Activated CD4-positive, alpha-beta T cell treated with anti-CD3 and anti-CD28 coated beads, Interleukin-2, amount 50 U/mL, for 48 hours (primary cell): Measurements from ENCODE around the gene ZNF236.

Source experiments
- DNase-seq, 2 experiments: peaks; one replicate each; pipeline ENCODE4 v3.0.0-alpha.2; 2020

ZNF236 gene

GRCh38 chr18:76821875-76822505, 367 bp upstream of the ZNF236 start:
- DNase-seq, result peak; percentile 56 to 64

GRCh38 chr18:76823161-76823538, 793 bp downstream of the ZNF236 start:
- DNase-seq, result peak in 1 of 2 experiments; percentile 27

DNA sequence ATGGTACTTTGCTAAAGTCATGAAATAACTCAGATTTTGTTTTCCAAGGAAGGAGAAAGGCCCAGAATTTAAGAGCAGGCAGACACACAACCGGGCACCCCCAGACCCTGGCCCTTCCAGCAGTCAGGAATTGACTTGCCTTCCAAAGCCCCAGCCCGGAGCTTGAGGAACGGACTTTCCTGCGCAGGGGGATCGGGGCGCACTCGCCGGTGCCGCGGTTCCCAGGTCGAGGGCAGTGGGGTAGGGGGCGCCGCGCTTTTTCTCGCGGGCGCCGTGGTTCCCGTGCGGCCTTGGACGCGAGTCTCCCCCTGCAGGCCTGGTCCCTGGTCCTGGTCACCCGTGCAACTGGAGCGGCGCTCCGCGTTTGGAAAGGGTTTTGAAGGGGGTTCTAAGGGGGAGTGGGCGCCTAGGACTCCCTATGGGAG, 1.2 kb downstream of the ZNF236 start:
- DNase-seq, result peak in 1 of 2 experiments; percentile 13

- no peak for DNase-seq
Measured at GRCh38 chr18:76824145-76824676, 1.9 kb downstream of the ZNF236 start.

GRCh38 chr18:76824754-76825153, 2.4 kb downstream of the ZNF236 start:
- DNase-seq, result no peak

DNA sequence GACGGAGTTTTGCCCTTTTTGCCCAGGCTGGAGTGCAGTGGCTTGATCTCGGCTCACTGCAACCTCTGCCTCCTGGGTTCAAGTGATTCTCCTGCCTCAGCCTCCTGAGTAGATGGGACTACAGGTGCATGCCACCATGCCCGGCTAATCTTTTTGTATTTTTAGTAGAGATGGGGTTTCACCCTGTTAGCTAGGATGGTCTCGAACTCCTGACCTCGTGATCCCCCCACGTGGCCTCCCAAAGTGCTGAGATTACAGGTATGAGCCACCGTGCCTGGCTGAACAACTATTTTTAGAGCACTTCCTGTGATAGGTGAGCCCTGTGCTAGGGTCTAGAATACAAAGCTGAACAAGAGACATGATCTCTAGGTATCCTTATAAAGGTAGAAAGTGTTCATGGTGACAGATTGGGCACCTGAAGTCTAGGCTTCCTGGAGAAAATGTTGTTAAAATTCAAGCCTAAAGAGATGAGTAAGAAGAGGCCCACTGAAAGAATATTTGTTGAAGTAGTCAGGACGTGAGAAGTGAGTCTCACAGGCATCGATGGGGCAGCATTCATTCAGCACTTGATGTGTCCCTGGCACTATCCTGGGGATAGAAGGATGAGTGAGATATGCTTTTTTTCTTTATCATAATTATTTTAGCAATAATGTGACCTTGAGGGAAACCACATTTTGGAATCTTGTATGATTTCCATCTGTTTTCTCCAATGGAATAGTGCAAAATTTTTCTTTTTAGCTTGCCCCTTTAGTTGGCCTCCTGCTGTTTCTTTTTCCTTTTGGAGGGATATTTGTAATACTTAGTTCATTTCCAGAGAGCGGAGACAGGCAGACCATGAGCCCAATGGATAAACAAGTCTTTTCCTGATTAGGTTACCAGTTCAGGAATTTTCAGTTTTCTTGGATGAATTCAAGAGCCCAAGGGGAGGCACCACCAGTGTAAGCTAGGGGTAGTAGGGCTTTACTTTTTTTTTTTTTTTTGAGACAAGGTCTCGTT, 5.1 kb downstream of the ZNF236 start:
- DNase-seq, result no peak

DNA sequence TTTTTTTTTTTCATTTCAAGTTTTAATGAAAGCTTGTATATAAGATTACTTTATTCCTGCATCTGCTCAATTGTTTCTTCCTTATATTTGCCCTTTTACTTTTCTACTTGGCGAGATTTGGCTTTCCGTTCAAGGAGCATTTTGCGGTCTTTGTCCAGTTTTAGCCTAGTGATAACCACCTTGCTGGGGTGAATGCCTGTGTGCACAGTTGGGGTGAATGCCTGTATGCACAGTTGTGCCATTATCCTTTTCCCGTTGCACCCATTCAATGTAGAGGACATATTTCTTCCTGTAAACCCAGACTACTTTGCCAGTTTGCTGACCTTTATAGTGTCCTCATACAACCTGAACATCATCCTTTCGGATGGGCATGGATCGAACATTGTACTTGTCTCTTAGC, 12.0 kb downstream of the ZNF236 start:
- no peak for DNase-seq

DNA sequence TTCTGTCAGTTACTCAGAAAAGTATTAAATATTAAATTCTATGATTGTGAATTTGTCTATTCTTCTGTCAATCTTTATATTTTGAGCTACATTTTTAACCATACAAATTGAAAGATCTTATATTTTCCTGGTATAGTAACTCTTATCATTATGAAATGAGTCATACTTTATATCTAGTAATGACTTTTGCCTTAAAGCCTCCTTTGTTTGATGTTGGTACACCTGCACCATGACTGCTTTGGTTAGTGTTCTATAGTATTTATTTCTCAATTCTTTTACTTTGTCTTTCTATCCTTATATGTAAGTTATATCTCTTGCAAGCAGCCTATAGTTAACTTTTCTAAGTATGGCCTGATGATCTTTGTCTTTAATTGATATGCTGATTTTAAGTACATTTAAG, 13.0 kb downstream of the ZNF236 start:
- no peak for DNase-seq

- no peak for DNase-seq
Measured at GRCh38 chr18:76837071-76837470, 14.7 kb downstream of the ZNF236 start.

DNA sequence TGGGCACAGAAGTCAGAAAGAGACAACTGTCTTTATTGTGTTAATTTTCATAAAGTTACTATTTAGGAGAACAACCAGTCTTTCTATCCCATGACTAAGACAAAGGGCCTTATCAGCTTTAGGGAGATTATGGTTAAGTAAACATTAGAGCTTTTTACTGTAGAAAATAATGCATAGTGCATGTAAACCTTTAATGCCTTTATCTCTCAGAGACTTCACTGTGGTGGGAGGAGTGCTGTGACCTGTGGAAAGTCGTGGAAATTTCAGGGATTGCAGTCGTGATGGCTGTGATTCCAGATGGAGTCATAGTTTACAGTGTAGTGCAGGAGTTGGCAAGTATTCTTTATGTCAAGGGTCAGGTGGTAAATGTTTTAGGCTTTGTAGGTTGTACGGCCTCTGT, 15.8 kb downstream of the ZNF236 start:
- DNase-seq, result no peak

DNA sequence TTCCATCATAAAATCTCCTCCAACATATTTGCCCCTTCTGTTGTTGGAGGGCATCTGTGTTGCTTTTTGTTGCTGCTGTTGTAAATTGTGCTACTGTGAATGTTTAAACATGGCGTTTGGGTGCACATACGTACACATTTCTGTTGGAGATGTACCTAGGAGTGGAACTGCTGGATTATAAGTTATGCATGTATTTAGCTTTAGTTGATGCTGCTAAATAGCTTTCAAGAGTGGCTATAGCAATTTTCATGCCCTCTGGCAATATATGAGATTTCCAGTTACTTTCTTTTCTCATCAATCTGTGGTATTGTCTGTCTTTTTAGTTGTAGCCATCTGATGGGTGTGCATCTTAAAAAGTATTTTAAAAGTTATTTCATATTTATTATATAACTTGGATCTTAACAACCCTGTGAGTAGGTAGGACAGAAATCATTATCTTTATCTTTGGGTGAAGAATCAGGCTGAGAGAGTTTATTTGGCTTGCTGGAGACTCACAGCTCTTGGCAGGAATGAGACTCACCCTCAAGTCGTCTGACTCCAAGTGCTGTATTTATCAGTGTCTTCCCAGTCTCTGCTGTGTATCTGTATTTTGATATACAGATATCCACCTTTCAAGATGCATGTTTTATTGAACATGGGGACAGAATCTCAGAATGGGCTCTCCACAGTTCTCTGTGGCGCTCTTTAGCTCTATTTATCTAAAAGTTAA, 16.9 kb downstream of the ZNF236 start:
- no peak for DNase-seq

DNA sequence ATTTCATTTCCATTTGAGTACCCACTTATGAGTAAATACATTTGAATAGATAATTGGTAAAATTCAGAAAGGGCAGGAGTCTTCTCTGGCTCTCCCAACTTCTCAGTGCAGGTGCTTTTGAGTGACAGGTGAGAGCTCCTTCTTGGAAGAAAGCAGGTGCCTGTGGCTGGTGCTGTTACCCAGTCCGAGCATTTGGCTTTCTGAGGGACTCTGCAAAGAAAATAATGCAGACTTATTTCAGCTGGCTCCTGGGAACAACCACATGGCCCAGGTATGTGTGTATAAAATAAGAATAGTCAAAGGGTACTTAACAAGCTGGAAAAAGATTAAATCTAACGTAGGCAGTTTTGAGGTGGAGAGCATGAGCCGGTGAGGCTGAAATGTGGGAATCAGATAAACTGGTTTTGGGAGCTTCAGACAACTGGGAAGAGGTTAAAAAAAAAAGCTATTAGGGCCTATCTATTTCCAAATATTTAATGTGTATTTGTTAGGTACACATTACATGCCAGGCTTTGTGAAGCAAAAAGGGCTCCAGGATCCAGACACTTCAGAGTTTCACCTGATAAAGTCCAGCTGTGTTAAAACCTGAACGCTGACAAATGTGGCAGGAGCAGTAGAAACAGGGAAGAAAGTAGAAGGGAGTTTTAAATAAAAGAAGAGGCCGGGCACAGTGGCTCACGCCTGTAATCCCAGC, 20.6 kb downstream of the ZNF236 start:
- no peak for DNase-seq

DNA sequence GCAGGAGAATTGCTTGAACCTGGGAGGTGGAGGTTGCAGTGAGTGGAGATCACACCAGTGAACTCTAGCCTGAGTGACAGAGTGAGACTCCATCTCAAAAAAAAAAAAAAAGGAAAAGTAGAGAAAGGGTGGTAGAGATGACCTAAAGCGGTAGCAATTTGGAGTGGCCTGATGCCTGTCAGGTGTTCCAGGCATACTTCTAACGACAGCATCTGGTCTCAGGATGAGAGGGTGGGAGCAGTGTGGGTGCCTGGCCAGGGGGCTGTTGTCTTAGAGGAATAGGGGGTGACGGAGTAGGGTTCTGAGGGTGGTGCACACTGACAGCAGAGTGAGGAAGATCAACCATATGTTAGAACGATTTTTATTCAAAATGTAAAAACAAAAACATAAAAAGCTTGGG, 21.8 kb downstream of the ZNF236 start:
- no peak for DNase-seq

DNA sequence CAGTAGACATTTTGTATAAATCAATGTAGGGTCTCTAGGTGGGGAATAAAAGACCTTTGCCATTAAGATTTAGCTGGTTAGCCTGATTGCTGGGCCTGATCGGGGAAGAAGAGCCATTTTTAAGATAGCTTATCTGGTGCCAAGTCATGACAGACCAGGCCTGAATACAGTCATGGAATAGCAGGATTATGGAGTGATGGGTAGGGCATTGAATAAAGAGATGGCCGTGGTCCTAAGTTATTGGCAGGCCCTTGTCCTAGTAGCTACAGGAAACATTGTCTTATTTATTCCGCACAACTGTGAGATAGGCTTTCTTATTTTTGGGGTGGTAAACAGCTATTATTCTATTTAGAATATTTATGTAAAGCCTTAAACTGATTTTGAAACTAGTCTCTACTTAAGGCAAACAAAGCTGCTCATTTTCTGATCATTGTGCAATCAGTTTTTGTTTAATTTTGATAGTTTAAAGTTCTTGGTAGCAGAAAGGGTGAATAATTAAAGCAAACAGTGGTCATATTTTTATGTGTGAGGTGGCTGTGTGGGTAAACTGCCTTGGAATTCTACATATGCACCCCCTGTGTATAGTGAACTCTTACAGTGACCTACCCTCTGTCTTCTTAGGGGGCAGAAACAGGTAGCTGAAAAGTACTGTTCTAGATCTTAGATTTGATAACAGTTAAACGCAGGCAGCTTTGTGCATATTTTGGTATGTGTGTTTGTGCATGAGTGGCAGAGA, 22.6 kb downstream of the ZNF236 start:
- DNase-seq, result no peak

DNA sequence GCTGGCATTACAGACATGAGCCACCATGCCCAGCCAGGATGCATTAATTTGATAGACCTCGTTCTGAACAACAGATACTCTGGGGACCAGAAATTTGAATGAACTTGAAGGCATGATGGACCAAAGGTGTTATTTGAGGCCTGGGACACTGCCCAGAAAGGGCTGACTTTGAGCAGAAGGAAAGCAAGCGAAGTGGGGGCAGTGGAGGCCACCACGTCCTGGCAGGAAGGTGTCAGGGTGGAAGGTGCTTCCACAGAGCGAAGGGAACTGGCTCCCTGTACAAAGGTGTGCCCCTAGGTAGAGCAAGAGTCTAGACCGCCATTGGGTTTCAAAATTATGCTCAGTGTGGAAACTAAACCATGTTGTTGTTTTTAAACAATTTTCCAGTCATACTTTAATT, 23.9 kb downstream of the ZNF236 start:
- no peak for DNase-seq

GRCh38 chr18:76847916-76848315, 25.6 kb downstream of the ZNF236 start:
- no peak for DNase-seq

GRCh38 chr18:76850112-76850511, 27.8 kb downstream of the ZNF236 start:
- DNase-seq, result no peak

- no peak for DNase-seq
Measured at GRCh38 chr18:76855594-76855993, 33.2 kb downstream of the ZNF236 start.

- DNase-seq, result no peak
Measured at GRCh38 chr18:76857476-76857875, 35.1 kb downstream of the ZNF236 start.

- DNase-seq, result peak; percentile 29 to 37
Measured at GRCh38 chr18:76859474-76860339, 37.4 kb downstream of the ZNF236 start.

- no peak for DNase-seq
Measured at GRCh38 chr18:76860411-76860810, 38.1 kb downstream of the ZNF236 start.
